Panc1 (cell line): ENCODE results near the gene TFAP2A. TPM values are rescaled to one million over a fixed set of nuclear protein-coding genes. Genes with fewer than 3 reads are reported as not detected.

Source experiments
- ATAC-seq: fragments of 200-7000 bp; cut with Tn5 transposase; 2 replicates; pipeline ENCODE4 v1.9.1; 2020; ENCODE audit warnings: mild to moderate bottlenecking, moderate library complexity
- BruUV-seq: library from RNA; stranded (reverse); fragments of 400-500 nt; replicated peaks from 2 replicates; lab custom pipeline; 2021; lab: Mats Ljungman, UMichigan
- CTCF ChIA-PET: fragments of 300-600 bp; sonication (Branson Sonifier 250); formaldehyde crosslinking; loops from one replicate; lab custom pipeline; 2022; ENCODE audit warnings: antibody characterized with exemption; lab: Charles Lee
- POLR2A ChIA-PET: fragments of 300-600 bp; sonication (Branson Sonifier 250); formaldehyde crosslinking; loops from one replicate; lab custom pipeline; 2022; ENCODE audit warnings: antibody characterized with exemption; lab: Charles Lee
- DNase-seq: peaks from one replicate; pipeline ENCODE4 v3.0.0-alpha.2; 2010; ENCODE audit warnings: low read depth, low spot score
- H3K27ac ChIP-seq: 2 replicates; pipeline ENCODE4 v1.5.1; 2011; ENCODE audit warnings: mild to moderate bottlenecking, low read length, inconsistent platforms
- H3K27me3 ChIP-seq: fragments of 200-500 bp; sonication (Bioruptor generic); 2 replicates; pipeline ENCODE4 v1.6.0; 2014; ENCODE audit warnings: low read length, inconsistent platforms; ENCODE audit not compliant: control insufficient read depth, insufficient read depth
- H3K36me3 ChIP-seq: fragments of 200-500 bp; sonication (Bioruptor generic); 2 replicates; pipeline ENCODE4 v1.5.1; 2014; ENCODE audit warnings: inconsistent platforms, mild to moderate bottlenecking, low read length, moderate library complexity; ENCODE audit not compliant: control insufficient read depth, insufficient read depth
- H3K4me1 ChIP-seq: 2 replicates; pipeline ENCODE4 v1.5.1; 2011; ENCODE audit warnings: inconsistent platforms, mild to moderate bottlenecking, low read length, moderate library complexity; ENCODE audit not compliant: control insufficient read depth, insufficient read depth
- H3K4me3 ChIP-seq, 2 experiments: 2 replicates each; pipeline ENCODE4 v1.5.1; 2011 to 2012; ENCODE audit warnings: low read depth in 2 of 2, low read length in 2 of 2, mild to moderate bottlenecking in 2 of 2, inconsistent platforms in 1 of 2, moderate library complexity in 1 of 2
- H3K9me3 ChIP-seq: fragments of 200-500 bp; sonication (Bioruptor generic); 2 replicates; pipeline ENCODE4 v1.5.1; 2014; ENCODE audit warnings: low read depth, mild to moderate bottlenecking, inconsistent platforms, low read length, moderate library complexity; ENCODE audit not compliant: control insufficient read depth, insufficient read depth
- CTCF ChIP-seq: fragments of 450-650 bp; IDR thresholded peaks from 2 replicates; pipeline ENCODE4 v1.5.1; 2017; ENCODE audit warnings: mild to moderate bottlenecking
- POLR2AphosphoS5 ChIP-seq: IDR thresholded peaks from 2 replicates; pipeline ENCODE4 v1.6.1; 2012; ENCODE audit warnings: mild to moderate bottlenecking, low read depth, low read length, moderate library complexity
- REST ChIP-seq, 2 experiments: IDR thresholded peaks; 2 replicates each; pipeline ENCODE4 v1.6.1; 2011 to 2012; ENCODE audit warnings: low read depth in 2 of 2, control low read depth in 1 of 2, low read length in 1 of 2, mild to moderate bottlenecking in 1 of 2, moderate library complexity in 1 of 2; ENCODE audit not compliant: insufficient read depth in 1 of 2
- SIN3A ChIP-seq: IDR thresholded peaks from 2 replicates; pipeline ENCODE4 v1.6.1; 2012; ENCODE audit warnings: low read depth, mild to moderate bottlenecking, low read length, moderate library complexity, borderline replicate concordance; ENCODE audit not compliant: insufficient read depth
- TCF7L2 ChIP-seq: IDR thresholded peaks from 2 replicates; pipeline ENCODE4 v1.6.1; 2011; ENCODE audit warnings: mild to moderate bottlenecking, low read depth, low read length, inconsistent platforms
- in situ Hi-C: cut with HindIII; loops from 2 replicates; pipeline ENCODE4 v1.10.0; 2016; ENCODE audit warnings: low sequenced_read_pairs, low pct_unique_long_range_greater_than_20kb
- intact Hi-C: fragments of 100-400 bp; cut with micrococcal nuclease; formaldehyde crosslinking; loops from one replicate; pipeline ENCODE4 v1.10.0; 2022; ENCODE audit not compliant: unreplicated experiment
- total RNA-seq: library from RNA; stranded (reverse); gene quantifications from one replicate; pipeline ENCODE4 v1.2.1, GENCODE V29; 2021; ENCODE audit not compliant: unreplicated experiment

Gene TFAP2A
- total RNA-seq, 1 experiment from 2014 or later, result 83.9 TPM

DNA sequence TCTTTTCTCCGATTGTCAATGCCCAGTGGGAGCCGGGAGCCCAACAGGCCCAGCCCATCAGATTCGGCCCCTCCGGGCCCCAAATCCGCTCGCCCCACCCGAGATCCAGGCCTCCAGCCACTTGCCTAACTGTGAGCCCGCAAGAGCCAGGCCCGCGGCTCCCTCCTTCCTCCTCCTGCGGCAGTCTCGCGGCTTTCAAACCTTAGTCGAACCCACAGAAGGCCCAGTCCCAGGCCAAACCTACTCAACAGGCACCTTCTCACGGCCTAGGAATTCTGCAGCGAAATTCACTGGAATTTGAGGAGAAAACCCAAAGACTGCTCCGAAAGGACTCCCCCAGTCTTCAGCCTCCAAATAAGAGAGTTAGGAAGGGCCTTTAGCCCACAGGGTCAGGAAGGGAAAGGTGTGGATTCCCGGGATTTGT is 2.8 kb upstream of the TFAP2A start:
- ATAC-seq (no peak), DNase-seq (no peak)
- Histone ChIP-seq H3K27ac (peak overlapping the region; percentile 99), H3K9me3 (no peaks in the 10 kb centered on the region), H3K4me1 (peaks cover 42% of the 10 kb centered on the region), H3K4me3 (peak overlapping the region in 1 of 2 experiments; percentile 47; a peak in 2 of 4 replicates), H3K36me3 (no peaks in the 10 kb centered on the region), H3K27me3 (no peaks in the 10 kb centered on the region)
- POLR2A ChIA-PET, result no interaction called here
- TF ChIP-seq REST (IDR thresholded peaks at IDR 0.05; ENCODE audit: insufficient read depth in 1 of 2, low read depth in 2 of 2, low read length in 1 of 2), result no peak
- TF ChIP-seq TCF7L2, result no peak
- TF ChIP-seq POLR2AphosphoS5, result no peak
- TF ChIP-seq SIN3A, result no peak
- no peak for TF ChIP-seq CTCF
- no TSS peak for BruUV-seq
- CTCF ChIA-PET, result no interaction called here
- in situ Hi-C loops, result no loop called here
- intact Hi-C loops, result no loop called here

- no peak for DNase-seq
- intact Hi-C loops, result no loop called here
- no peaks in the 10 kb centered on the region for H3K27me3 ChIP-seq
- in situ Hi-C loops, result no loop called here
- H3K4me3 ChIP-seq, result peak overlapping the region in 1 of 2 experiments; percentile 100; a peak in 2 of 4 replicates
- CTCF ChIA-PET, result interaction anchor here (0.7 kb wide), 1 partner anchor 36 kb away, joined by 4 read pairs; no protein-coding TSS in a partner anchor
- no TSS peak for BruUV-seq
- peak overlapping the region; percentile 99 for H3K27ac ChIP-seq
- POLR2A ChIA-PET, result interaction anchor here (0.5 to 0.7 kb wide), 3 partner anchors 31 to 593 kb away, joined by 3 to 5 read pairs (median 3); no protein-coding TSS in a partner anchor
- TF ChIP-seq TCF7L2, result no peak
- TF ChIP-seq POLR2AphosphoS5, result no peak
- no peak for ATAC-seq
- H3K4me1 ChIP-seq, result peaks cover 39% of the 10 kb centered on the region
- no peaks in the 10 kb centered on the region for H3K9me3 ChIP-seq
- H3K36me3 ChIP-seq, result no peaks in the 10 kb centered on the region
Measured at GRCh38 chr6:10416863-10417641, 2.2 kb upstream of the TFAP2A start.

DNA sequence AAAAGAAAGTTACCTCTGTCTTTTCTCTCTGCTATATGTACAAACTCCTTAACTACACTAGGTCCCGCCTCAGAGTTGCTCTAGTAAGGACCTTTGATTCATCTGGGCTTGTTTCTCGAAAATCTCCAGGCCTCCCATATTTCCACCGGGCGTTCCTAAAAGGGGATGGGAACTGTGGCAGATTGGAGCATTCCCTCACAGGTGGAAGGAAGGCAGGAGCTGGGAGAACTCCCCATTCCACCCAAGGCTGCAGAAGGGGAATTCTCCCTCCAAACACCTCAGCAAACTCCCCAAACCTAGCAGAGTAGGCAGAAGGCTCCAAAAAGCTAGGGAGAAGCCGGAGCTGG is 1.6 kb upstream of the TFAP2A start:
- peak overlapping the region; percentile 96 to 100; a peak in 3 of 4 replicates for H3K4me3 ChIP-seq

More for the DNA sequence above, 1.6 kb upstream of the TFAP2A start:
- in situ Hi-C loops (no loop called here), intact Hi-C loops (no loop called here)
- Histone ChIP-seq H3K27me3 (no peaks in the 10 kb centered on the region), H3K4me1 (peaks cover 39% of the 10 kb centered on the region), H3K27ac (peak overlapping the region; percentile 99), H3K36me3 (no peaks in the 10 kb centered on the region), H3K9me3 (no peaks in the 10 kb centered on the region)
- ChIA-PET POLR2A (interaction anchor here (0.5 to 0.7 kb wide), 3 partner anchors 30 to 594 kb away, joined by 3 to 5 read pairs (median 3); no protein-coding TSS in a partner anchor), CTCF (interaction anchor here (0.7 kb wide), 1 partner anchor 37 kb away, joined by 4 read pairs; no protein-coding TSS in a partner anchor)
- DNase-seq (no peak), ATAC-seq (no peak)
- BruUV-seq, result no TSS peak
- TF ChIP-seq REST (IDR thresholded peaks at IDR 0.05; ENCODE audit: insufficient read depth in 1 of 2, low read depth in 2 of 2, low read length in 1 of 2), result no peak
- TF ChIP-seq TCF7L2, result no peak
- no peak for TF ChIP-seq SIN3A
- TF ChIP-seq POLR2AphosphoS5, result no peak
- TF ChIP-seq CTCF, result no peak
